Measurements from ENCODE around the gene TNFRSF17.
"Not testable (repeated sequence)": the region's sequence is repeated elsewhere in the genome, so short reads cannot be mapped to it uniquely, and the experiment has no call there.

The TNFRSF17 gene

DNA sequence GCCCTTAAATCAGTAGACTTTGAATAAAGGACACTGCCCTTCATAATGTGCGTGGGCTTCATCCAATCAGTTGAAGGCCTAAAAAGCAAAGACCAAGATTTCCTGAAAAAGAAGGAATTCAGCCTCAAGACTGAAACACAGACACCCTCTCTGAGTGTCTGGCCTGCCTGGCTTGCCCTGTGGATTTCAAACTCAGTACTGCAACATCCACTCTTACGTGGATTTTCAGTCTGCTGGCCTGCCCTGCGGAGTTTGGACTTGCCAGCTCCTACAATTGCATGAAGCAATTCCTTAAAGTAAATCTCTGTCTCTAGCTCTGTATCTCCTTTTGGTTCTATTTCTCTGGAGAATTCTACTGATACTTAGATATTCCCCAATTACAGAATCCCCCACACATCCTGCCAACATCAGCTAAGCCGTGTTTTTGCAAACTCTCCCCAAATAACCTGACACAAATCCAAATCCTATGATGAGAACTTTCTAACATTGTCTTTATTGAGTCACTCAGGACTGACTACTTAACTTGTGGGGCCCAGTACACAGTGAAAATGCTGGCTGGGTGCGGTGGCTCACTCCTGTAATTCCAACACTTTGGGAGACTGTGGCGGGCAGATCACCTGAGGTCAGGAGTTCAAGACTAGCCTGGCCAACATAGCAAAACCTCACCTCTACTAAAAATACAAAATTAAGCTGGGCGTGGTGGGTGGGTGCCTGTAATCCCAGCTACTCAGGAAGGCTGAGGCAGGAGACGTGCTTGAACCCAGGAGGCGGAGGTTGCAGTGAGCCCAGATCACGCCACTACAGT, 7.2 kb upstream of the TNFRSF17 start:
- Histone ChIP-seq H3K4me3 (ENCODE audit: low read depth, low read length) (no peak overlapping the region), H3K4me1 (no peaks in the 10 kb centered on the region), H3K27me3 (no peaks in the 10 kb centered on the region; the same call in 1 of the 2 replicates), H3K36me3 (no peaks in the 10 kb centered on the region), H3K9me3 (no peaks in the 10 kb centered on the region)
- TF ChIP-seq, protein P1, sequence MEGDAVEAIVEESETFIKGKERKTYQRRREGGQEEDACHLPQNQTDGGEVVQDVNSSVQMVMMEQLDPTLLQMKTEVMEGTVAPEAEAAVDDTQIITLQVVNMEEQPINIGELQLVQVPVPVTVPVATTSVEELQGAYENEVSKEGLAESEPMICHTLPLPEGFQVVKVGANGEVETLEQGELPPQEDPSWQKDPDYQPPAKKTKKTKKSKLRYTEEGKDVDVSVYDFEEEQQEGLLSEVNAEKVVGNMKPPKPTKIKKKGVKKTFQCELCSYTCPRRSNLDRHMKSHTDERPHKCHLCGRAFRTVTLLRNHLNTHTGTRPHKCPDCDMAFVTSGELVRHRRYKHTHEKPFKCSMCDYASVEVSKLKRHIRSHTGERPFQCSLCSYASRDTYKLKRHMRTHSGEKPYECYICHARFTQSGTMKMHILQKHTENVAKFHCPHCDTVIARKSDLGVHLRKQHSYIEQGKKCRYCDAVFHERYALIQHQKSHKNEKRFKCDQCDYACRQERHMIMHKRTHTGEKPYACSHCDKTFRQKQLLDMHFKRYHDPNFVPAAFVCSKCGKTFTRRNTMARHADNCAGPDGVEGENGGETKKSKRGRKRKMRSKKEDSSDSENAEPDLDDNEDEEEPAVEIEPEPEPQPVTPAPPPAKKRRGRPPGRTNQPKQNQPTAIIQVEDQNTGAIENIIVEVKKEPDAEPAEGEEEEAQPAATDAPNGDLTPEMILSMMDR (IDR thresholded peaks at IDR 0.05; ENCODE audit: low read depth, low read length), result no peak
- DNase-seq, result no peak

DNA sequence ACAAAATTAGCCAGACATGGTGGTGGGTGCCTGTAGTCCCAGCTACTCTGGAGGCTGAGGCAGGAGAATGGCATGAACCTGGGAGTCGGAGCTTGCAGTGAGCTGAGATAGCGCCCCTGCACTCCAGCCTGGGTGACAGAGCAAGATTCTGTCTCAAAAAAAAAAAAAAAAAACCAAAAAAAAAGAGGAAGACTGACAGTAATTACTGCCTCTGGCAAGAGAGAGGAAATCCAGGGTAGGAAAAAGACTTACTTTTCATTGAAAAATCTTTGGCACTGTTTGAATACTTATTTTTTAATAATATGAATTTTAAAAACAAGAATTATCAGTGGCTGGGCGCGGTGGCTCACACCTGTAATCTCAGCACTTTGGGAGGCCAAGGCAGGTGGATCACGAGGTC, 2.6 kb upstream of the TNFRSF17 start:
- H3K4me3 ChIP-seq (ENCODE audit: low read depth, low read length); H3K9me3 ChIP-seq; H3K4me1 ChIP-seq; DNase-seq; H3K36me3 ChIP-seq: not testable (repeated sequence)
- H3K27me3 ChIP-seq, result peaks cover 15% of the 10 kb centered on the region

DNA sequence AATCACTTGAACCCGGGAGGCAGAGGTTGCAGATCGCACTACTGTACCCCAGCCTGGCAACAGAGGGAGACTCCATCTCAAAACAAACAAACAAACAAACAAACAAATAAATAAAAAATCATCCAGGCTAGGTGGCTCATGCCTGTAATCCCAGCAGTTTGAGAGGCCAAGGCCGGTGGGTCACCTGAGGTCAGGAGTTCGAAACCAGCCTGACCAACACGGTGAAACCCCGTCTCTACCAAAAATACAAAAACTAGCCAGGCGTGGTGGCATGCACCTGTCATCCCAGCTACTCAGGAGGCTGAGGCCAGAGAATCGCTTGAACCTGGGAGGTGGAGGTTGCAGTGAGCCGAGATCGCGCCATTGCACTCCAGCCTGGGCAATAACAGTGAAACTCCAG, 2.0 kb upstream of the TNFRSF17 start:
- H3K4me3 ChIP-seq (ENCODE audit: low read depth, low read length); H3K9me3 ChIP-seq; H3K4me1 ChIP-seq: not testable (repeated sequence)

DNA sequence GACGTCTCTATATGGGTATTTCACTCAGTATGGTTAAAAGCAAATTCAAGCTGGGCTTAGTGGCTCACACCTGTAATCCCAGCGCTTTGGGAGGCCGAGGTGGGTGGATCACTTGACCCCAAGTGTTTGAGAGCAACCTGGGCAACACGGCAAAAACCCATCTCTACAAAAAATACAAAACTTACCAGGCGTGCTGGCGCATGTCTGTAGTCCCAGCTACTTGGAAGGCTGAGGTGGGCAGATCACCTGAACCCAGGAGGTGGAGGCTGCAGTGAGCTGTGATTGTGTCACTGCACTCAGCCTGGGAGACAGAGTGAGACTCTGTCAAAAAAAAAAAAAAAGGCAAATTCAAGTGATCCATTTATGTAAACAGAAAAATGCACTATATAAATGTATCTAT, 1.3 kb upstream of the TNFRSF17 start:
- DNase-seq, result no peak
- H3K36me3 ChIP-seq, result no peaks in the 10 kb centered on the region
- H3K9me3 ChIP-seq, result no peaks in the 10 kb centered on the region
- peaks cover 19% of the 10 kb centered on the region for H3K27me3 ChIP-seq
- TF ChIP-seq, protein P1 (IDR thresholded peaks at IDR 0.05; ENCODE audit: low read depth, low read length), result no peak
- H3K4me3 ChIP-seq (ENCODE audit: low read depth, low read length), result no peak overlapping the region
- no peaks in the 10 kb centered on the region for H3K4me1 ChIP-seq

More for the DNA sequence above, 2.0 kb upstream of the TNFRSF17 start:
- not testable (repeated sequence) for DNase-seq, H3K36me3 ChIP-seq
- H3K27me3 ChIP-seq, result peaks cover 19% of the 10 kb centered on the region

DNA sequence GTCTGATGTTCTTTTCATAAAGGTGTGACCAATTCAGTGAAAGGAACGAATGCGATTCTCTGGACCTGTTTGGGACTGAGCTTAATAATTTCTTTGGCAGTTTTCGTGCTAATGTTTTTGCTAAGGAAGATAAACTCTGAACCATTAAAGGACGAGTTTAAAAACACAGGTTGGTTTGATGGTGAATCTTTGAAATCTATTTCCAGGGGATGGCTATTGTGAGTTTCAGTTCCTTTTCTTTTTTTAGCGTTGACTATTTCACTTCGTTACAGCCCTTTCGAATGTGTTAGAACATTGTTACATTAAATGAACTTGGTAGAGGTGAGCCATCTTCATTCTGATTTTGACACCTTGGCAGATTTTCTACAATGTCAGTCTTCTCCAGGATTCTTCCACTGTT, 1.2 kb downstream of the TNFRSF17 start:
- H3K4me1 ChIP-seq, result no peaks in the 10 kb centered on the region
- H3K4me3 ChIP-seq (ENCODE audit: low read depth, low read length), result no peak overlapping the region
- TF ChIP-seq, protein P1 (IDR thresholded peaks at IDR 0.05; ENCODE audit: low read depth, low read length), result no peak
- H3K9me3 ChIP-seq, result no peaks in the 10 kb centered on the region
- peaks cover 19% of the 10 kb centered on the region for H3K27me3 ChIP-seq
- DNase-seq, result no peak
- H3K36me3 ChIP-seq, result no peaks in the 10 kb centered on the region

DNA sequence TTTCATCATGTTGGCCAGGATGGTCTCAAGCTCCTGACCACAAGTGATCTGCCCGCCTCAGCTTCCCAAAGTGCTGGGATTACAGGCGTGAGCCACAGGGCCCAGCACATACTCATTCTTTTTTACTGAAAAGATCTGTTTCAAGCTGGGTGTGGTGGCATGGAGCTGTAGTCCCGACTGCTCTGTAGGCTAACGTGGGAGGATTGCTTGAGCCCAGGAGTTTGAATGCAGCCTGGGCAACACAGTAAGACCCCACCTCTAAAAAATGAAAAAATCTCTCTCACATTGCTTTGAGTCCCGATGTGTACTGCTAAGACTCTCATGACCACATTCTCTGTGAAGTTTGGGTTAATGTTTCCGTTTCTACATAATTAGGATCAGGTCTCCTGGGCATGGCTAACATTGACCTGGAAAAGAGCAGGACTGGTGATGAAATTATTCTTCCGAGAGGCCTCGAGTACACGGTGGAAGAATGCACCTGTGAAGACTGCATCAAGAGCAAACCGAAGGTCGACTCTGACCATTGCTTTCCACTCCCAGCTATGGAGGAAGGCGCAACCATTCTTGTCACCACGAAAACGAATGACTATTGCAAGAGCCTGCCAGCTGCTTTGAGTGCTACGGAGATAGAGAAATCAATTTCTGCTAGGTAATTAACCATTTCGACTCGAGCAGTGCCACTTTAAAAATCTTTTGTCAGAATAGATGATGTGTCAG, 2.3 kb downstream of the TNFRSF17 start:
- peaks cover 19% of the 10 kb centered on the region for H3K27me3 ChIP-seq
- TF ChIP-seq, protein P1 (IDR thresholded peaks at IDR 0.05; ENCODE audit: low read depth, low read length), result no peak
- H3K4me1 ChIP-seq, result no peaks in the 10 kb centered on the region
- no peaks in the 10 kb centered on the region for H3K9me3 ChIP-seq
- H3K4me3 ChIP-seq (ENCODE audit: low read depth, low read length), result no peak overlapping the region
- DNase-seq, result no peak
- no peaks in the 10 kb centered on the region for H3K36me3 ChIP-seq

DNA sequence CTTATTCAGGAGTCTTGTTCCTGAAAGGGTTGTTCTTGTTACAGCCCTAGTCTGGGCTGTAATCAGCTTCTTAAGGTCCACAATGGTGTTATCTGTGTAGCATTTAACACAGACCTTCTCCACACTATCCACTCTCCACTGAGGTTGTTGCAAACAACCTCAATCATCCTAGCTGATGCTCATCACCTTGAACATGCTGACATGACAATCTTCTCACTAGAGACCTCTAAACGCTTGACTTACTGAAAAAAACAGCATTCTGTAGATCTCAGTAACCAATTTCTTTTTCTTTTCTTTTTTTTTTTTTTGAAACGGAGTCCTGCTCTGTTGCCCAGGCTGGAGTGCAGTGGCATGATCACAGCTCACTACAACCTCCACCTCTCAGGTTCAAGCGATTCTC, 3.6 kb downstream of the TNFRSF17 start:
- Histone ChIP-seq H3K4me1 (no peaks in the 10 kb centered on the region), H3K27me3 (peaks cover 19% of the 10 kb centered on the region), H3K9me3 (no peaks in the 10 kb centered on the region), H3K4me3 (ENCODE audit: low read depth, low read length) (no peak overlapping the region), H3K36me3 (no peaks in the 10 kb centered on the region)
- DNase-seq, result no peak
- TF ChIP-seq, protein P1 (IDR thresholded peaks at IDR 0.05; ENCODE audit: low read depth, low read length), result no peak

DNA sequence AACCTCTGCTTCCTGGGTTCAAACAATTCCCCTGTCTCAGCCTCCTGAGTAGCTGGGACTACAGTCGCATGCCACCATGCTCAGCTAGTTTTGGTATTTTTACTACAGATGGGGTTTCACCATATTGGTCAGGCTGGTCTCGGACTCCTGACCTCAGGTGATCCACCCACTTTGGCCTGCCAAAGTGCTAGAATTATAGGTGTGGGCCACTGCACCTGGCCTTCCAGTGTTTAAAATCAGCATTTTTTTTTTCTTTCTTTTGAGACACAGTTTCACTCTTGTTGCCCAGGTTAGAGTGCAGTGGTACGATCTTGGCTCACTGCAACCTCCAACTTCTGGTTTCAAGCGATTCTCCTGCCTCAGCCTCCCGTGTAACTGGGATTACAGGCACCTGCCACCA, 5.3 kb downstream of the TNFRSF17 start:
- H3K4me3 ChIP-seq (ENCODE audit: low read depth, low read length); H3K9me3 ChIP-seq; DNase-seq; H3K4me1 ChIP-seq; H3K36me3 ChIP-seq: not testable (repeated sequence)
- H3K27me3 ChIP-seq, result peaks cover 17% of the 10 kb centered on the region
